HG03108 (cell line): ENCODE data around the gene OR1J1.

Experiments
- ATAC-seq: cut with Tn5 transposase; IDR thresholded peaks from one replicate; pipeline ENCODE4 v1.9.1; 2021; ENCODE audit warnings: moderate library complexity; ENCODE audit not compliant: unreplicated experiment

Gene OR1J1

DNA sequence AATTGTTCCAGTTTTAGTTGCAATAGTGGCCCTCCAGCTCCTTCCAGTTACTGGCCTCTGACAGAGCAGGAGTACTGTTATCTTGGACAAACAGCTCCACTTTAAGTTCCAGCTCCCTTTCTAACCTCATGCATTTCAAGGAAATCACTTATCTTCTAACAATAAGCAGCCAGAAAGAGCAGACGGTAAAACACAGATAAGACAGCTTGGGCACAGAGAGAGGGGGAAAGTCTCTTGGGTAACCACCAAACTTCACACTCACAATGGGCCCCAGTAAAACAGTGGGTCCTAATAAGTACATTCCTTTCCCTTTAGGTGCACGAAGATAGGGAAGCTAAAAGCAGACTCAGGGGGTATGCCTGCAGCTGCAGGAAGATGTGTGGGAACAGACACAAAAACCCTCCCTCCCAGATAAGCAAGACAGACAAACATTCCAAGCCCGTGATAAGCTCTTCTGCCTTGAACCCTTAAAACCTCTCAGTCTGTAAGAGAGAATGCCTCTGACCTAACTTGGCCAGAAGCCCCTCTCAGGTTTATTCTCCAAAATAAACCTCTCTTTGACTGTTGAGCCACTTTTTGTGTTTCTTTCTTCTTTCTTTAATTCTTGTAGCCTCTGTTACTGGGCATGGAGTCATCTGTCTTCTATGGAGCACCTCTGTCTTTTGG lies 30.8 kb downstream of the OR1J1 start:
- no peak for ATAC-seq

DNA sequence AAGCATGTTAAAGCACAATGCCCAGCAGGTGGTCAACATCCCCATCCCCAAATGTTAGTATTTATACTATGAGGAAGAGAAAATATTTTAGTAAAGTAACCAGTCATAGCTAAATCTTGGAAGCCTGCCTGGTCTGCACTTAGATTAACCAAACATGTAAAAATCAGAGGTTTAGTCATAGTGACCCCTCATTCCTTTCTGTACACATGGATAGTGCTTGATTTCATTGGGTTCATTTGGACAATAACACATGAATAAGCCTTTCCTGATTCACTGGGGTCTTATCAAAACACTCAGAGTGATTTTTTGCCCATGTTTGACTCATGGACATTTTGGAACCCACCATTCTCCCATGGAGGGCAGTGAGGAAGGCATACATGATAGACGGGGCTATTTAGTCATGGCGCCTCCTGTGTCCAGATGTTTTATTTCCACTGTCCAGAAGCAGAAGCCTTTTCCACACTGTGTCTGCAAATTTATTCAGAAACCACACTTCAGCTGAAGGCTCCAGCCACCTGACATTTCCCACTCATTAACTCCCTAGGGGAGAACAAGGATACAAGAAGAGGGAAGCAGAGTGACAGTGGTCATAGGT lies 32.5 kb downstream of the OR1J1 start:
- ATAC-seq: no peak

DNA sequence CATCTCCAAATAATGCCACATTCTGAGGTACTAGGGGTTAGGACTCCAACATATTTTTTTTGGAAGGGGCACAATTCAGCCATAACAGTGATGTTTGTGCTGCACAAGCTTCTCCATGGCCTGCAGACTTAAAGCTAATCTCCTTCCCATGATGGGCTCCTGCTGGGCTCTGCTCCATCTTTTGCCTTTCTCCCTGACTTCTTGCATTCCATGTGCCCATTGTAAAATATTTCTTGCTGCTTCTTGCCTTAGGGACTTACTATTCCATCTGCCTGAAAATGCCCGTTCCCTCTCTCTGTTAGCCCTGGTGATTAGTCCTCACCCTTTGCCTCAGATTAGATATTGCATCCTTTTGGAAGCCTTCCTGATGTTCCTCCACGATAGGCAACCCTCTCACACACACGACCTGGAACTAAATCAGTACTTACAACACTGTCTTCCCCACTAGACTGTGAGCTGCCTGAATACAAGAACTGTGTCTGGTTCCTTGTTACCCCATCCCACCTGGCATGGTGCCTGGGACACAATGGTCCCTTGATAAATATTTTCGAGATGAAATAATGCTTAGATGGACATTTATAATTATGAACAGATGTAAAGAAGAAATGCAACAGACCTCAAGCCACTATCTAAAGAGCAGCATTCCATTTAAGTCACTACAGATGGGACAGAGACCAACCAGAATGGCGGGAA lies 33.5 kb downstream of the OR1J1 start:
- no peak for ATAC-seq

DNA sequence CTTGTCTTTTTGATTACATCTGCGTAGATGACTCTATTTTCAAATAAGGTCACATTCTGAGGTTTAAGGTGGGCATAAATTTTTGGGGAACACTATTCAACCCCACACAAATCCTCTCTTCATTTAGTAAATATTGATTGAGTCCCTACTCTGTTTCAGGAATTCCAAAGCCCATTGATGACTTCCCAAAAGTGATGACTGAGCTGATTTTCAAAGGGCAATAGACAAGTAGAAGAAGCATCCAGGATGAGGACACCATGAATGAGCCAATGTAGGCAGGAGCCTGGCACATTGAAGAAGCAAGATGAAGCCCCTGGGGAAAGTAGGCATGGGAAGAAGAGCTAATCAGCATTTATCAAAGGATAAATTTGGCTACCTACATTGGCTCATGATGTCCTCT lies 35.2 kb downstream of the OR1J1 start:
- ATAC-seq: no peak
